NOMO-1 (cell line): ENCODE measurements around the gene OTOR.

Experiments used
- DNase-seq, 2 experiments: peaks; one replicate each; lab custom pipeline; 2025; ENCODE audit not compliant: unreplicated experiment in 2 of 2; lab: John Stamatoyannopoulos, UW

The OTOR gene

GRCh38 chr20:16747291-16747811, 807 bp upstream of the OTOR start:
- no peak for DNase-seq

GRCh38 chr20:16749573-16749972, 1.4 kb downstream of the OTOR start:
- DNase-seq: no peak

GRCh38 chr20:16752082-16752481, 3.9 kb downstream of the OTOR start:
- no peak for DNase-seq

GRCh38 chr20:16752901-16753300, 4.7 kb downstream of the OTOR start:
- DNase-seq: no peak

- DNase-seq: no peak
Measured at GRCh38 chr20:16758454-16759180, 10.5 kb downstream of the OTOR start.

- no peak for DNase-seq
Measured at GRCh38 chr20:16759181-16759563, 11.0 kb downstream of the OTOR start.

- no peak for DNase-seq
Measured at GRCh38 chr20:16760431-16761304, 12.5 kb downstream of the OTOR start.

GRCh38 chr20:16761305-16761829, 13.2 kb downstream of the OTOR start:
- peak; percentile 38 to 73 for DNase-seq

- DNase-seq: no peak
Measured at GRCh38 chr20:16764560-16764959, 16.4 kb downstream of the OTOR start.

- no peak for DNase-seq
Measured at GRCh38 chr20:16771213-16771612, 23.1 kb downstream of the OTOR start.

- no peak for DNase-seq
Measured at GRCh38 chr20:16775961-16776360, 27.8 kb downstream of the OTOR start.

GRCh38 chr20:16777126-16777525, 29.0 kb downstream of the OTOR start:
- no peak for DNase-seq

GRCh38 chr20:16778159-16778558, 30.0 kb downstream of the OTOR start:
- no peak for DNase-seq

GRCh38 chr20:16781496-16781895, 33.3 kb downstream of the OTOR start:
- no peak for DNase-seq

- no peak for DNase-seq
Measured at GRCh38 chr20:16785226-16785625, 37.1 kb downstream of the OTOR start.
